GM08714 (cell line): ENCODE results near the gene RAMP1.
"Not testable (repeated sequence)": the region's sequence is repeated elsewhere in the genome, so short reads cannot be mapped to it uniquely, and the experiment has no call there.

ENCODE experiments used
- H3K4me3 ChIP-seq: fragments of 200-500 bp; sonication (Bioruptor generic); 2 replicates; pipeline ENCODE4 v1.5.1; 2014; ENCODE audit warnings: mild to moderate bottlenecking, low read length, inconsistent platforms
- ZNF274 ChIP-seq: IDR thresholded peaks from 2 replicates; pipeline ENCODE4 v1.6.1; 2012; ENCODE audit warnings: mild to moderate bottlenecking, low read depth, low read length

RAMP1 gene

DNA sequence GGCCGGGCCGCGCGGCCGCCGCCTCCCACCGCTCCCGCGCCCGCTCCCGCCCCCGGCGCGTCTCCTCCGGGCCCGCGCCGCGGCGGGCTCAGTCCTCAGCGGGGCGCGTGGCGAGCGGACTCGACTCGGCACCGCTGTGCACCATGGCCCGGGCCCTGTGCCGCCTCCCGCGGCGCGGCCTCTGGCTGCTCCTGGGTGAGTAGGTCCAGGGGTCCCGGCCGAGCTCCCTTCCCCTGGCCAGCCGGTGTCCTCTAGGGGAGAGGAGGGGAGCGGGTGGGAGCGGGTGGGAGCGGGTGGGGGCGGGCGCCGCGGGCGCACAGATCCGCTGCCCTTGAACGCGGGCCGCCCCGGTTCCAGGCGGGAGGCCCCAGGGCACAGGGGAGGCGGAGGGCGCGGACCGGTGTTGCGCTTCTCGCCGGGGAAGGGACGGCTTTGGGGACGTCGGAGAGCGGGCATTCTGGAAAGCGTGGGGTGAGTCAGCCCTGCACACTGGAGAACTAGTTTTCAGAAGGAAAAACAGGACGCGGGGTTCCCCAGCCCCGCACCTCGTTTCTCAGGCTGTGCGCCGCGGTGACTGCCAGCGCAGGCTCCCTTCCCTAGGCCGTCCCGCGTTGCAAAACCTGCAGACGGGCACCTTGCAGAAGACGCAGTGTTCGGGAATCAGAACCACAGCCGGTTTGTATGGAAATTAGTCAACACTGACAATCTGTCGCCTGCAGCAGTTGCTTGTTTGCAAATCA, at the start of gene RAMP1:
Gene RAMP1 (plus strand): TSS at position 91 of the 740 bp plus-strand sequence. CDS start 53 bp downstream, at position 144.
- H3K4me3 ChIP-seq: no peak within 1 kb of the TSS

GRCh38 chr2:237815637-237816036, 43.8 kb upstream of the RAMP1 start:
- no peak overlapping the region for H3K4me3 ChIP-seq
- no peak for TF ChIP-seq ZNF274

More for the DNA sequence above, at the start of gene RAMP1:
- no peak for TF ChIP-seq ZNF274

DNA sequence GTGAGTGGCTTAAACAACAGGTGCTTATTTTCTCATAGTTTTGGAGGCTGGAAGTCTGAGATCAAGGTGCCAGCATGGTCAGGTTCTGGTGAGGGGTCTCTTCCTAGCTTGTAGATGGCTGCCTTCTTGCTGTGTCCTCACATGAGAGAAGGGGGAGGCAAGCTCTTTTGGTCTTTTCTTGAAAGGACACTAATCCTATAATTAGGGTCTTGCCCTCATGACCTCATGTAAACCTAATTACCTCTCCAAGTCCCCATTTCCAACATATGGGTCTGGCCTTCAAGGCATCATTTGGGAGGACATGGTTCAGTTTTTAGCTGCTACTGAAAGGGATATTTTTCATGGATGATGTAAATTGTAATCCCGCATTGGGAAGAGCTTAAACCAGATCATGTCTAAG, 42.9 kb upstream of the RAMP1 start:
- TF ChIP-seq ZNF274: no peak
- no peak overlapping the region for H3K4me3 ChIP-seq

GRCh38 chr2:237818066-237818473, 41.4 kb upstream of the RAMP1 start:
- no peak overlapping the region for H3K4me3 ChIP-seq
- TF ChIP-seq ZNF274: no peak

DNA sequence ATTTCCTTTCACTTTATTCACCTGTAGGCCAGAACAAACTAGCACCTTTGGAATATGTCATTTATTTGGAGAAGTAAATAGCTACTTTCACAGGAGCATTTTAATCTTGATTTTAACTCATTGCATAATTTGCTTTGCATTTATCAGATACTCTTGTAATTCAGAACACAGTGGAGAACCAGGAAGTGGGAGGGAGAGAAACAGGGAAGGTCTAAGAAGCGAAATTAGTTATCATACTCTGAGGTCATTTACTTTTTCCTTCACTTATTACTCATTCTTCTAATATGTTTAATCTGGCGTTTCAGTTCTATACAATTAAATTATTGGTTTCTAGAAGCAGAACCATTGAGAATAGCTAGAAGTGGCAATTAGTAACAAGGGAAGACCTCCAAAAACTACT, 40.2 kb upstream of the RAMP1 start:
- no peak overlapping the region for H3K4me3 ChIP-seq
- TF ChIP-seq ZNF274: no peak

GRCh38 chr2:237820421-237820820, 39.0 kb upstream of the RAMP1 start:
- TF ChIP-seq ZNF274: no peak
- H3K4me3 ChIP-seq: no peak overlapping the region

DNA sequence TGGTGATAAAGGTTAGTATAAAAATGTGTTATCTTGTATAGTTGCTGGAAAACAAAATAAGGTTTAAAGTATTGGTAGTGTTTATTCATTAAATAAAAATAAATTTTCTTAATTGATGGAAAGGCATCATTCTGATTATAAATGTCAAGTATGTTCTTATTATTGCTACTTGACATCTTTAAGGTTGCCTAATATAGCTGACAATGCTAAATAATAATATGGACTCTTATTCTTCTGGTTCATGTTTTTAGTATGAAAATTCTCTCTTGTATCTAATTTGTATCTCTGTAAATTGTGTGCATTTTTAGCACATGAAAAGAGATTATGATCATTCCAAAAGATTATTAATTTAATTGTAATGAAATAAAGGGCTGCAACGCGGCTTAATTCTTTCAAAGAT, 35.9 kb upstream of the RAMP1 start:
- no peak for TF ChIP-seq ZNF274
- H3K4me3 ChIP-seq: no peak overlapping the region

DNA sequence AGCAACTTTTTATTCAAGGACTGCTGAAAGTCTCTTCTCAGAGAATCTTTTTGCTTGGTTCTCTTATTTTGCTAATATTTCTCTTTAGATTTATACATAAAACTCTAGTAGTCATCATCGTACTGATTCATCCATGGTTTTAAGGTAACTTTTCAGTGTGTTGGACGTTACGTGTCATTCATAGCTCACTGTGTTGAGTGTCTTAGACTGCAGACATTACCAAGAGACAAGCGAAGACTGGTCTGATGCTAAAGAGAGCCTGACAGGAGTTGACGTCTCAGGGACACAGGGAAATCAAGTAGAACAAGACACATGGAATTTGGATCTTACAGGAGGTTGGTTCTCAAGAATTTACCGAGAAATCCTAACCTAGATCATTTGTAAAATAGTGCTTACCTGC, 35.3 kb upstream of the RAMP1 start:
- no peak for TF ChIP-seq ZNF274

DNA sequence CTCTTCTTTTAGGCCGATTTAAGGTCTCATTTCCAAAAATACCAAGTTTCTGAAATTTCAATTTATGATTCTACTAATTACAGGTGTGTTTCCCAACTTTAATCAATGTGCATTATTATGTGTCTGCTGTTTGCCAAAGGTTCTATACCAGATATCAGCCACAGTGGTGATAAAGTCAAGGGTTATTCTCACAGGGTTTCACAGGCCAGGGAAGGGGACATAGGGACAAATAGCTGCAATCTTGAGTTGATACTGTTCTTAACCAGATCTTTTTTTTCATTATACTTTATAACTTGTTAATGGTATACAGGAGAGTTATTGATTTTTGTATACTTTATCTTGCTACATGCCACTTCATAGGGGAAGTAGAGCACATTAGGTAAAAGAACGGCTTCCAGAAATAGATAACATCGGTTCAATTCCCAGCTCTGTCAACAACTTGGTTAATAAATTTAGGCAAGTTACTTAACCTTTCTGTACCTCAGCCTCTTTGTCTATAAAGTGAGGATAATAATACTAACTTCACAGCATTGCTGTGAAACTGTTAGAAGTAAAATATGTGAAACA, 31.9 kb upstream of the RAMP1 start:
- no peak for TF ChIP-seq ZNF274
- no peak overlapping the region for H3K4me3 ChIP-seq

More for the DNA sequence above, 35.3 kb upstream of the RAMP1 start:
- H3K4me3 ChIP-seq: no peak overlapping the region

GRCh38 chr2:237830522-237830921, 28.9 kb upstream of the RAMP1 start:
- TF ChIP-seq ZNF274: no peak
- no peak overlapping the region for H3K4me3 ChIP-seq

- no peak overlapping the region for H3K4me3 ChIP-seq
- no peak for TF ChIP-seq ZNF274
Measured at GRCh38 chr2:237833546-237833945, 25.9 kb upstream of the RAMP1 start.

DNA sequence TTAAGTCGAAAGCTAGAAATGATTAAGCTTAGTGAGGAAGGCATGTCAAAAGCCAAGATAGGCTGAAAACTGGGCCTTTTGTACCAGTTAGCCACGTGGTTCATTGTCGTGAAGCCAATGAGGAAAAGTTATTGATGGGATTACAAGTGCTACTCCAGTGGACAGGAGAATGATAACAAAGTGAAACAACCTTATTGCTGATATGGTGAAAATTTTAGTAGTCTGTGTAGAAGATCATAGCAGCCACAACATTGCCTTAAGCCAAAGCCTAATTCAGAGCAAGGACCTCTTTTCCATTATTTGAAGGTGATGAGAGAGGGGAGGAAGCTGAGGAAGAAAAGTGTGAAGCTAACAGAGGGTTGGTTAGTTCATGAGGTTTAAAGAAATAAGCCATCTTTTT, 24.1 kb upstream of the RAMP1 start:
- TF ChIP-seq ZNF274: no peak
- no peak overlapping the region for H3K4me3 ChIP-seq

DNA sequence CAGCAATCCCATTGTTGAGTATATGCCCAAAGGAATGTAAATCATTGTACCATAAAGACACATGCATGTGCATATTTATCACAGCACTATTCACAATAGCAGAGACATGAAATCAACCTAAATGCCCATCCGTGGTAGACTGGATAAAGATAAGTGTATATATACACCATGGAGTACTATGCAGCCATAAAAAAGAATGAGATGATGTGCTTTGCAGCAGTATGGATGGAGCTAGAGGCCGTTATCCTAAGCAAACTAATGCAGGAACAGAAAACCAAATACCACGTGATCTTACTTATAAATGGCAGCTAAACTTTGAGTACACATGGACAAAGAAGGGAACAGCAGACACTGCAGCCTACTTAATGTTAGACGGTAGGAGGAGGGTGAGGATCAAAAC, 18.4 kb upstream of the RAMP1 start:
- no peak for TF ChIP-seq ZNF274

GRCh38 chr2:237848940-237849339, 10.5 kb upstream of the RAMP1 start:
- not testable (repeated sequence) for H3K4me3 ChIP-seq

More for the DNA sequence above, 18.4 kb upstream of the RAMP1 start:
- no peak overlapping the region for H3K4me3 ChIP-seq

GRCh38 chr2:237854295-237854694, 5.1 kb upstream of the RAMP1 start:
- H3K4me3 ChIP-seq: no peak overlapping the region
- TF ChIP-seq ZNF274: no peak

GRCh38 chr2:237857791-237858190, 1.6 kb upstream of the RAMP1 start:
- no peak for TF ChIP-seq ZNF274
- no peak overlapping the region for H3K4me3 ChIP-seq
